ENCODE results near the gene GOLGA3.
"Not testable (repeated sequence)": the region's sequence is repeated elsewhere in the genome, so short reads cannot be mapped to it uniquely, and the experiment has no call there.

The GOLGA3 gene

GRCh38 chr12:132788375-132789098, 40.1 kb downstream of the GOLGA3 start:
- no peaks in the 10 kb centered on the region for H3K27me3 Mint-ChIP-seq
- CTCF ChIA-PET = no interaction called here
- peaks cover 51% of the 10 kb centered on the region for H3K36me3 Mint-ChIP-seq
- no peak overlapping the region for H3K4me3 Mint-ChIP-seq
- no peak overlapping the region for H3K27ac Mint-ChIP-seq
- no peaks in the 10 kb centered on the region for H3K9me3 Mint-ChIP-seq
- H3K4me1 Mint-ChIP-seq = no peaks in the 10 kb centered on the region
- no peak for DNase-seq

GRCh38 chr12:132787877-132788276, 40.8 kb downstream of the GOLGA3 start:
- CTCF ChIA-PET = no interaction called here
- Mint-ChIP-seq H3K4me1 (no peaks in the 10 kb centered on the region), H3K36me3 (peaks cover 51% of the 10 kb centered on the region), H3K9me3 (no peaks in the 10 kb centered on the region), H3K27ac (no peak overlapping the region), H3K4me3 (no peak overlapping the region), H3K27me3 (no peaks in the 10 kb centered on the region)
- DNase-seq = no peak

GRCh38 chr12:132786192-132786591, 42.5 kb downstream of the GOLGA3 start:
- H3K27ac Mint-ChIP-seq = no peak overlapping the region
- no peaks in the 10 kb centered on the region for H3K9me3 Mint-ChIP-seq
- CTCF ChIA-PET = no interaction called here
- H3K27me3 Mint-ChIP-seq = no peaks in the 10 kb centered on the region
- H3K36me3 Mint-ChIP-seq = peaks cover 49% of the 10 kb centered on the region
- no peak overlapping the region for H3K4me3 Mint-ChIP-seq
- DNase-seq = no peak
- no peaks in the 10 kb centered on the region for H3K4me1 Mint-ChIP-seq

DNA sequence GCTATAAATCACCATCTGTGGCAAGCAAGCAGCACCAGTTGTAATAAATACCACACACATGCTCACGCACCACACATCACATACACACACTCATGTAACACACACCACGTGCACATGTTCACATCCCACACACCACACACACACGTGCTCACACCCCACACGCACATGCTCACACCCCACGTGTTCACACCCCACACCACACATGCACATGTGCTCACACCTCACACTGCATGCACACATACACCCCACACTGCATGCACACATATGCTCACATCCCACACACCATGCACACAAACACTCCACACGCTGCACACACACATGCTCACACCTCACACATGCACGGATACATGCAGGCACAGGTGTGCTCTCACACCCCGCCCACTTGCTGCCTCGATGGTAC, 44.1 kb downstream of the GOLGA3 start:
- CTCF ChIA-PET = no interaction called here
- H3K27me3 Mint-ChIP-seq = no peaks in the 10 kb centered on the region
- peaks cover 57% of the 10 kb centered on the region for H3K36me3 Mint-ChIP-seq
- no peaks in the 10 kb centered on the region for H3K4me1 Mint-ChIP-seq
- no peaks in the 10 kb centered on the region for H3K9me3 Mint-ChIP-seq
- no peak for DNase-seq
- H3K27ac Mint-ChIP-seq = peak overlapping the region; percentile 1
- H3K4me3 Mint-ChIP-seq = no peak overlapping the region

DNA sequence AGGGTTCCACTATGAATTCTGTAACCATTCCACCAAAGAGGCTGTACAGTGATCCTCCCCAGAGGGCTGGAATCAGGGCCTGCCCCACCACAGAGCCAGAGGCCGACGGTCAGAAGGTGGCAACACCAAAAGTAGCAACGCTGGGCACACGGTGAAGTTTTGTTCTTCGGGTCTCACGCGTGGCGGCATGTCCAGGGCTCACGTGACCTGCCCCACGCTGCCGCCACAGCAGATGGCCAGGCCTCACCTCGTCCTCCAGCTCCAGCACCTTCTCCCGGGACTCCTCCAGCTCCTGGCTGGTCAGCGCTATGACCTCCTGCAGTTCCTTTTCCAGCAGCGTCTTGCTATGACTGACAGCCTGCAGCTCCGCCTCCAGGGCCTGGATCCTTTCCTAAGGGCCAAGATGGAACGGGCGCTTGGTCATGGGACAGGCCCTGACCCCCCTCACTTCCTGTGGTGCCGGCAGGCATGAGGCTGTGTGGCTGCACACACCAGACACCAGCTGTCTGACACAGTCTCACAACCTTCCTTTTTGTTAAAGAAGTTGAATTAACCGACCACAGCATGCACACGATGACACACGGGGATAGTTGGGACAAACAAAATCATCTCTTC, 44.6 kb downstream of the GOLGA3 start:
- no peak overlapping the region for H3K4me3 Mint-ChIP-seq
- DNase-seq = no peak
- peaks cover 55% of the 10 kb centered on the region for H3K36me3 Mint-ChIP-seq
- no peaks in the 10 kb centered on the region for H3K4me1 Mint-ChIP-seq
- H3K27ac Mint-ChIP-seq = no peak overlapping the region
- no peaks in the 10 kb centered on the region for H3K9me3 Mint-ChIP-seq
- H3K27me3 Mint-ChIP-seq = no peaks in the 10 kb centered on the region
- CTCF ChIA-PET = interaction anchor here (0.6 kb wide), 1 partner anchor 122 kb away, joined by 3 read pairs; no protein-coding TSS in a partner anchor

GRCh38 chr12:132781938-132782337, 46.7 kb downstream of the GOLGA3 start:
- no peak overlapping the region for H3K4me3 Mint-ChIP-seq
- no peaks in the 10 kb centered on the region for H3K9me3 Mint-ChIP-seq
- H3K27me3 Mint-ChIP-seq = no peaks in the 10 kb centered on the region
- no peak overlapping the region for H3K27ac Mint-ChIP-seq
- CTCF ChIA-PET = no interaction called here
- H3K4me1 Mint-ChIP-seq = no peaks in the 10 kb centered on the region
- DNase-seq = no peak
- peaks cover 47% of the 10 kb centered on the region for H3K36me3 Mint-ChIP-seq

DNA sequence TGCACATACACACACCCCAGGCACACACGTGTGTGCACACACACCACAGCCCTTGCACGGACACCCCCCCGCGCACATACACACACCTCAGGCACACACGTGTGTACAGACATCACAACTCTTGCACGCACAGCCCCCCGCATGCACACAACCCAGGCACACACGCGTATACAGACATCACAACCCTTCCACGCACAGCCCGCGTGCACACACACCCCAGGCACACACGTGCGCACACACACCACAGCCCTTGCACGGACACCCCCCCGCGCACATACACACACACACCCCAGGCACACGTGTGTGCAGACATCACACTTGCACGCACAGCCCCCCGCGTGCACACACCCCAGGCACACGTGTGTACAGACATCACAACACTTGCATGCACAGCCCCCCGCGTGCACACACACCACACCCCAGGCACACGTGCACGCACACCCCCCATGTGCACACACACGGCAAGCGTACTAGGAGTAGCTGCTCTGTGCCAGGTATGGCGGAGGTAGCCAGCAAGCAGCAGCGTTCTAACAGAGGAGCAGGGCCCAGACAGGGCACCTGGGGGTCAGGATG, 48.8 kb downstream of the GOLGA3 start:
- no peaks in the 10 kb centered on the region for H3K4me1 Mint-ChIP-seq
- no peaks in the 10 kb centered on the region for H3K9me3 Mint-ChIP-seq
- peaks cover 50% of the 10 kb centered on the region for H3K36me3 Mint-ChIP-seq
- H3K4me3 Mint-ChIP-seq = no peak overlapping the region
- CTCF ChIA-PET = no interaction called here
- H3K27me3 Mint-ChIP-seq = no peaks in the 10 kb centered on the region
- no peak for DNase-seq
- H3K27ac Mint-ChIP-seq = no peak overlapping the region

DNA sequence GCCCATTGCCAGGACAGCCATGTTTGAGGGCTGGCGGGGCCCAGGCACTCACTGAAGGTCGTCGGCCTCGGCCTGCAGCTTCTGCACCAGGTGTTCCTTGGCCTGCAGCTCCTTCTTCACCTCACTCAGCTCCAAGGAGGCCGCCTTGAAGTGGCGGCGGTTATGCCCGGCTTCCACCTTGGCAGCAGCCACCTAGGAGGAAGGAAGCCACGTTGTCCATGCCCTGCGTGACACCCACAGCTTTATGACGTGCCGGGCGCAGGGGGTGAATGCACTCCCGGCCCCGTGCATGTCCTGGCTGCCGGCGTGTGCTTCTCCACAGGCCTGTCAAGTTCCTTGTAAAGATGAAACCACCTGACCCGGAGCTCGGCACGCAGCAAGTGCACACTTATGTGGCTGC, 51.1 kb downstream of the GOLGA3 start:
- H3K27ac Mint-ChIP-seq = no peak overlapping the region
- H3K9me3 Mint-ChIP-seq = no peaks in the 10 kb centered on the region
- H3K27me3 Mint-ChIP-seq = no peaks in the 10 kb centered on the region
- peaks cover 55% of the 10 kb centered on the region for H3K36me3 Mint-ChIP-seq
- no peak for DNase-seq
- CTCF ChIA-PET = no interaction called here
- H3K4me1 Mint-ChIP-seq = peaks cover 13% of the 10 kb centered on the region
- H3K4me3 Mint-ChIP-seq = no peak overlapping the region

DNA sequence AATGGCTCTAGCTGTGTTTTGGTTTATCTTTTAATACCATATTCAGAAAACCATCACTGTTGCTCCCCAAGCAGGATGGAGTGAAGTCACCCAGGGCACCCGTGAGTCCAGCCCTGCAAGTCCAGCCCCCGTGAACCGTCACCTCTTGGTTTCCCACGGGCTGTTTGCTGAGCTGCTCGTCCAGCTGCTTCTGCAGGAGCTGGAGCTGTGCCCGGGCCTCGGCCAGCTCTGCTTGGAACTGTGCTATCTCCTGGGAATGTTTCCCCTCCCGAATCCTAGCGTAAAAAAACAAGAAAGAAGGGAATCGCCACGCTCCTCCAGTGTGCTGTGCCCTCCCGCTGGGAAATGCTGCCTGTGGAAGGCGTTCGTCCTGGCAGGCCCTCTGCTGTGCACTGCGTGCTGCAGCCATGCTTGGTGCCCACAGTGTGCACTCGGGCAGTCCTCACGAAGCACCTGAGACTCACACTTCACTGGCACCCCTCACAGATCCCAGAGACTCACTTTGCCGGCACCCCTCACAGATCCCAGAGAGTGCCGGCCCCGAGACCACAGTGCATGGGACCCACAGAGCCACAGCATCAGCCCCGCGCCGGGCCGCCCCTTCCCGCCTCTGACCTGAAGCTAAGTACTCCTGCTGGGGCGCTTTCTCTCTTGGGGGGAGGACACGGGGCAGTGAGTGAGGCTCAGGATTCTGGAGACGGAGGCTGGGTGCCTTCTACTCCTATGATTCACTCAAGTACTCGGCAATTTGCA, 51.7 kb downstream of the GOLGA3 start:
- CTCF ChIA-PET = interaction anchor here (0.8 kb wide), 1 partner anchor 9 kb away, joined by 6 read pairs; no protein-coding TSS in a partner anchor
- Mint-ChIP-seq H3K4me1 (peaks cover 19% of the 10 kb centered on the region), H3K36me3 (peaks cover 53% of the 10 kb centered on the region), H3K4me3 (no peak overlapping the region), H3K9me3 (no peaks in the 10 kb centered on the region), H3K27me3 (no peaks in the 10 kb centered on the region), H3K27ac (no peak overlapping the region)
- DNase-seq = no peak

- not testable (repeated sequence) for H3K4me3 Mint-ChIP-seq, H3K9me3 Mint-ChIP-seq, H3K27ac Mint-ChIP-seq, H3K27me3 Mint-ChIP-seq, DNase-seq
- peaks cover 26% of the 10 kb centered on the region for H3K4me1 Mint-ChIP-seq
- H3K36me3 Mint-ChIP-seq = peaks cover 55% of the 10 kb centered on the region
- CTCF ChIA-PET = interaction anchor here (0.8 kb wide), 1 partner anchor 8 kb away, joined by 6 read pairs; no protein-coding TSS in a partner anchor
Measured at GRCh38 chr12:132776230-132776625, 52.4 kb downstream of the GOLGA3 start.

- no peak overlapping the region for H3K27ac Mint-ChIP-seq
- peaks cover 30% of the 10 kb centered on the region for H3K4me1 Mint-ChIP-seq
- CTCF ChIA-PET = no interaction called here
- H3K4me3 Mint-ChIP-seq = no peak overlapping the region
- no peak for DNase-seq
- H3K9me3 Mint-ChIP-seq = no peaks in the 10 kb centered on the region
- H3K27me3 Mint-ChIP-seq = no peaks in the 10 kb centered on the region
- peaks cover 54% of the 10 kb centered on the region for H3K36me3 Mint-ChIP-seq
Measured at GRCh38 chr12:132775502-132776229, 53.0 kb downstream of the GOLGA3 start.

GRCh38 chr12:132774646-132775275, 53.9 kb downstream of the GOLGA3 start:
- CTCF ChIA-PET = no interaction called here
- Mint-ChIP-seq H3K9me3 (no peaks in the 10 kb centered on the region), H3K27me3 (no peaks in the 10 kb centered on the region), H3K4me1 (peaks cover 39% of the 10 kb centered on the region), H3K4me3 (no peak overlapping the region), H3K27ac (no peak overlapping the region), H3K36me3 (peaks cover 49% of the 10 kb centered on the region)
- no peak for DNase-seq

DNA sequence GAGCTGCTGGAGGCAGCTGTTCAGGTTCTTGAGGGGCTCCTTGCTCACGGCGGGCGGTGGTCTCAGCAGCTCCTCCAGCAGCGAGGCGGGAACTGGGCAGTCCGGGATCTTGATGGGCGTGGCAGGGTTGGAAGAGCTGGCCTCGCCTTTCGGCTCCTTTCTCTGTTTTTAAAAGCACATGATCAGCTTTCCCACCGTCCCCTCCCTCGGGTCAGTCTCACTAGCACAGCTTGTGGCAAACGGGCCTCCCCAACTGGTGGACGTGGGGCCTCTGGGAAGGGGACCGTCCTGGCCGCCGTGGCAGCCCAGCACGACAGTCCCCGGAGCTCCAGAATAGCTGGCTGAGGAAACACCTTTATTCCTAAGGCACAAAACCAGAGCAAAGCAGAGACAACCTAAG, 54.5 kb downstream of the GOLGA3 start:
- no peaks in the 10 kb centered on the region for H3K9me3 Mint-ChIP-seq
- no peak overlapping the region for H3K4me3 Mint-ChIP-seq
- H3K27me3 Mint-ChIP-seq = no peaks in the 10 kb centered on the region
- peaks cover 48% of the 10 kb centered on the region for H3K36me3 Mint-ChIP-seq
- no peak for DNase-seq
- H3K27ac Mint-ChIP-seq = peak overlapping the region; percentile 65
- peaks cover 45% of the 10 kb centered on the region for H3K4me1 Mint-ChIP-seq
- CTCF ChIA-PET = no interaction called here
